Activated CD4-positive, CD25-positive, alpha-beta regulatory T cell (primary cell): Measurements from ENCODE around the gene AMBP.

Experiments used
- DNase-seq, 4 experiments: peaks; one replicate each; lab custom pipeline; 2025; lab: John Stamatoyannopoulos, UW

The AMBP gene

GRCh38 chr9:114078021-114078780, at the start of gene AMBP:
Gene AMBP, minus strand, starts transcription at chr9:114078300. Its CDS starts 91 bp downstream, at chr9:114078209.
- no peak for DNase-seq

DNA sequence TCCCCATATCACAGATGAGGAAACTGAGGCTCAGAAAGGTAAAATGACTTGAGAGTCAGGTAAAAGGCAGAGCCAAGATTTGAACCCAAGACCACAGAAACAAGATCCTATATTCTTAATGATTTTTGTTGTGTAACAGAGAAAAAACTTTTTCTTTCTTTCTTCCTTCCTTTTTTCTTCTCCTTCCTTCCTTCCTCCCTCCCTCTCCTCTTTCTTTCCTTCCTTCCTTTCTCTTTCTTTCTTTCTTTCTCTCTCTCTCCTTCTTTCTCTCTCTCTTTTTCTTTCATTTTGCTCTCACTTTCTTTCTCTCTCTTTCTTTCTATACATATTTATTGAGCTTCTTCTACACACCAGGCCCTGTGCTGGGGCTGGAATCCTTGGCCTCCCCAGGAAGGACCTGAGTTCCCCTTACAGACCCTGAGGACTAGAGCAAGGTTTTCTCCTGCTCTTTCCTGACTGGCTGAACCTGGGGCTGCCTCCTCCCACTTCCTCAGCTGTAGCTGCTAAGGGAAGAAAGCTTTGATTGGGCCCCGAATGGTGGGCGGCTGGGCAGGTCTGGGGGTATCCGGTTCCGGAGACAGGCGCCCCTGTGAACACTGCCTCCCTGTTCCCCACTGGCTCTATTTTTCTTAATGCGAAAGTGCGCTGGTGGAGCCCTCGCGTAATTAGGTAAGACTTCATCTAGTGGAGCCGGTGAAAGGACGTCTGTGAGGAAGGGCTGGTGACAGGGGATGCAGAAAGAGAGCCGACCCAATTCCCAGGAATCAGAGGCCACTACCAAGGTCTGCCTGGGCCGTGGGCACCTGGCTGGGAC, 48.4 kb upstream of the AMBP start:
- no peak for DNase-seq

- no peak for DNase-seq
Observed at GRCh38 chr9:114125476-114126013, 47.4 kb upstream of the AMBP start.

DNA sequence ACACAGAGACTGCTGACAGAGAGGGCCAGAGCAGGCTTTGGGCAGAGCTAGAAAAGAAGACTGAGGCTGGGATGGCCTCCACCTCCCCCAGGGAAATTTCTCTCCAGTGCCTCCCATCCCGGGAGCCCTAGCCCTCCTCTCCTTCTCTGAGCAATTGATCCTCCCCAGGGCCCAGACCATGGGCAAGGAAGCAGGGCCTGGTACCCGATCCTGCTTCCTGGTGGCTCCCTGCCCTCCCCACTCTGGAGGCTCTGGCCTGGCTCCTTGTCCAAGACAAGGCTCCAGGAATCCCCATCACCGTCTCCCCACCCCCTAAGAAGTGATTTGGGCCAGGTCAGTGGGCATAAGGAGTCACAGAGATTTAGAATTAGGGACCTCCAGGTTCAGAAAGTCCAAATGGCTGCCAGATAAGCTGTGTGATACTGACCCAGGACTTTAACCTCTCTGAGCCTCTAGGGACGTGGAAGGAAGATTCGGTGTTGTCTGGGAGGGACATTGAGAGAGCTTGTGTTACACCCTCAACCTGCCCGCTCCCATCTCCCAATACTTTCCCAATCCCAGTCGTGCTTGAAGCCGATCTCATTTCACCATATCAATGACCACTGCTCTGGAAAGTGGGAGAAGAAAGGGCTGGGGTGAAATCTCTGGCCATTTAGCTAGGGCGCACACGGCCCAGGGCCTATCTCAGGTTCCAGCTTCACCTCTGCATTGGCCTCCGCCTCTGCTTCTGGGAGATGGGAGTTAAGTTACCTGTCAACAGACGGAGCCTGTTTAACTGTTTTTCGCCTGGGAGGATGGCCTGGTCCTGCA, 46.8 kb upstream of the AMBP start:
- no peak for DNase-seq

DNA sequence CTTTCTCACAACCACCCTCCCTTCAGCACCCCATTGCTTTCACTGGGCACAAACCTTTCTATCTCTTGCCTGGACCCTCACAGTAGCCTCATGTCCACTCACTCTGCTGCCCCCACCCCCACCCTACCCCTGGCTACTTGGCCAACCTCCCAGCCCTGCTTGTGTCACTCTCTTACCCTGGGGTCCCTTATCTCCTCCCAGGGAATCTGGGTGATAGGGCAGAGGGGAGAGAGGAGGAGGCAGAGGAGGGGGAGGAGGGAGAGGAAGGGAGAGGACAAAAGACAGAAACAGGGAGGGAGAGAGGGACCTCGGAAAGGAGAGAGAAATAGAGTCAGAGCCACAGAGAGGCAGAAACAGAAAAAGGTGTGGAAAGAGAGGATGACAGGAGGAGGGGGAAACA, 46.0 kb upstream of the AMBP start:
- no peak for DNase-seq

DNA sequence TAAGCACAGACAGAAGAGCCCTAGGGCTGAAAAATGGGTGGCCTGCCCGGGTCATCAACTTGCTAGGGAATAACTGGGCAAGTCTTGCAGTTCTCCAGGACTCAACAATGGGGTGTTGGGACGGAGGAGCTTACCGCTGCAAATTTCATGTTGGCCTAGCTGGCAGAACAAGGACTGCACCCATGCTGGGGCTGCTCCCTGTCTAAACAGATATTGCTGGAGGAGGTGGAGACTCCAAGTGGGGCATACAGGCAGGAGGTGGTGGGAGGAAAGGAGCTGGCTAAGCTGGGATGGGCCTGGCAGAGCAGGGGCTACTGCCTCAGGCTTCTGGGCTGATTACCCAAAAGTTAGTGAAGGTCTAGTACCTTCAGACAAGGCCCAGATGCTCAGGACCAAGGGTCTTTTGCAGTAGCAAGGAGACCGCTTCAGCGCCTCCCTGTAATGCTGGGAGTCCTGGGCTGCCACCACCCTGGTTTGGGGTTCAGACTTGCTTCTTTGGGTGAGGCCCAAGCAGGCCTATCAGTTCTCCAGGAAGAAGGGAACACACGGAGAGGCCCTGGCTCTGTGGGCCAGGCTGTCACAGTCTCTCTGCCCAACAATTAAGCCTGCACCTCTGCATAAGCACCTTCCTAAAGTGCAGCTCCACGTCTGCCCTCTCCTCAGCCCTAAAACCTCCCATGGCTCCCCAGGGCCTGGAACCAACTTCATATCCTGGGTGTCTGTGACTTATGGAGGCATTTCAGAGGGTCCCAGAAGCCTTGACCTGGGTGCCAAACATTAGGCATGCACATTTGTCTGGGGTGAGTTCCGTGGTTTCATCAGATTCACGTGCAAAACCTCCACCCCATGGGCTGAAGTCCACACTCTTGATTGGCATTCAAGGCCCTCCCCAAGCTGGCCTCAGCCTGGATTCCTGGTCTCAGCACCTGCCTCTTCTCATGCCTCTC, 45.2 kb upstream of the AMBP start:
- DNase-seq = no peak

GRCh38 chr9:114122136-114123027, 44.3 kb upstream of the AMBP start:
- no peak for DNase-seq

- no peak for DNase-seq
Observed at GRCh38 chr9:114121227-114122135, 43.4 kb upstream of the AMBP start.

- DNase-seq = no peak
Observed at GRCh38 chr9:114120192-114121014, 42.3 kb upstream of the AMBP start.

GRCh38 chr9:114119242-114120191, 41.4 kb upstream of the AMBP start:
- DNase-seq = no peak

- DNase-seq = no peak
Observed at GRCh38 chr9:114117996-114118830, 40.1 kb upstream of the AMBP start.

- no peak for DNase-seq
Observed at GRCh38 chr9:114117614-114117995, 39.5 kb upstream of the AMBP start.

GRCh38 chr9:114116126-114116747, 38.1 kb upstream of the AMBP start:
- no peak for DNase-seq

- DNase-seq = no peak
Observed at GRCh38 chr9:114115654-114116125, 37.6 kb upstream of the AMBP start.

- no peak for DNase-seq
Observed at GRCh38 chr9:114114364-114114763, 36.3 kb upstream of the AMBP start.
